GM19328 (cell line): ENCODE data around the gene ARFGEF3.

ENCODE experiments used
- ATAC-seq: cut with Tn5 transposase; IDR thresholded peaks from one replicate; pipeline ENCODE4 v1.9.1; 2021; ENCODE audit warnings: mild to moderate bottlenecking, moderate library complexity; ENCODE audit not compliant: unreplicated experiment

The ARFGEF3 gene

GRCh38 chr6:138162955-138163575 lies 1.3 kb downstream of the ARFGEF3 start:
- ATAC-seq = no peak

GRCh38 chr6:138175596-138175995 lies 13.9 kb downstream of the ARFGEF3 start:
- ATAC-seq = no peak

- ATAC-seq = no peak
Measured at GRCh38 chr6:138176652-138177232, 15.0 kb downstream of the ARFGEF3 start.

- no peak for ATAC-seq
Measured at GRCh38 chr6:138182939-138183789, 21.4 kb downstream of the ARFGEF3 start.

DNA sequence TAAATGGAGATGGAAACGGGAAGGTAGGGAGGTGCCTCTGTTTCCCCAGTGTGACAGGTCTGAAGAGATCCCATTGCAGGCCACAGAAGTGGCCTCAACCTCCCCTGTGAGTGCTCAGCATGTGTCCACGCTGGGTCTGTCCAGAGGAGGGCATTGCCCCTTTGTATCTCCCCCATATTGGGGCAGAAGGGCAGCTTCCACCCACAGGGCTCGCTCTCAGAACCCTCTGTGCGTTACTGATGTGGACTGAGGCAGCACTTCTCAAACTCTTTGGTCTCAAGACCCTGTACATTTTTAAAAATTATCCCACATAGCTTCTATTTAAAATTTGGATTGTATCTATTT lies 22.0 kb downstream of the ARFGEF3 start:
- ATAC-seq = no peak

DNA sequence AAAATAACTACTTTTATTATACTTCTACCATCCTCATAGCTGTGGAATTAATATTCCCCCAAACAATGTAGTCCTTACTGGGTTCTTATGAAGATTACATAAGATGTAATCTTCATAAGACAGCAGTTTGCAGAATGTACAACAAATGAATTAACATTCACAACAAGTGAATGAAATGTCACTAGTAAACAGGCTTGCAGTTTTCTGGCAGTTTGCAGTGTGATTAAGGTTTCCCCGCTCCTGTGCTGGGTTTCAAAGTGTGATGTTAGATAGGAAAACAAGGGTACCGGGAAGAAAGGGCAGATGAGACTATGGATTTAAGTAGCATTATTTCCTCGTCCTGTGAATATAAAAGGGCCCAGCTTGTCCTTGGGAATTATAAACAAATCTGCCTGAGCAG lies 22.5 kb downstream of the ARFGEF3 start:
- ATAC-seq = no peak

- ATAC-seq = no peak
Measured at GRCh38 chr6:138187156-138187555, 25.4 kb downstream of the ARFGEF3 start.

DNA sequence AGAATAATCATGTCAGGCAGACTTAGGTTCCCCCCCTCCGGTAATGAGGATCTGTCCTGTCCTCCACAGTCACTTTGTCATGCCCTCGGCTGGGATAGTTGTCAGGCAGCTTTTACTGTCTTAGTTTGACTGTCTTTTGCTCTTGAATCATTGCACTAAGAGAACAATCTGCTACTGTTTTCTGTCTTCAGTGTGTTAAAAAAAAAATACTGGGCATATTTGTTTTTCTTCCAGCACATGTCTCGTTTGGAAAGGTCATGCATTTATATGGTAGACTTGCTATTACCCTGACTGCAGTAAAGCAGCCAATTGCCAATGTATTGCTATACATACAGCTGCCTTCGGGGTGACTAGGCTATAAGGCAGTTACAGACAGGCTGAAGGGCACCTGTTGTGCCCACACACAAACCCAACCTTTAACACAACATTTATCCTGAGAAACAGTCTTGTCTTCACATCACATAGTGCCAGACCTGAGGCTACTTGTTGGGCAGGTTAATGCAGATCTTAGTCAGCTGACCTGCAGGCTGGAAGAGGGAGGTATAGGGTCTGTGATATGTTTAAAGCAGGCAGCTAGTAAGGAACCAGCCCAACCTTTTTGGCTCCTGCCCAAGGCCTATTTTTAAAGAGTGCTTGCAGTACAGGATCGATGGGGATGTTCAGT lies 26.7 kb downstream of the ARFGEF3 start:
- no peak for ATAC-seq

GRCh38 chr6:138194287-138194686 lies 32.5 kb downstream of the ARFGEF3 start:
- no peak for ATAC-seq

DNA sequence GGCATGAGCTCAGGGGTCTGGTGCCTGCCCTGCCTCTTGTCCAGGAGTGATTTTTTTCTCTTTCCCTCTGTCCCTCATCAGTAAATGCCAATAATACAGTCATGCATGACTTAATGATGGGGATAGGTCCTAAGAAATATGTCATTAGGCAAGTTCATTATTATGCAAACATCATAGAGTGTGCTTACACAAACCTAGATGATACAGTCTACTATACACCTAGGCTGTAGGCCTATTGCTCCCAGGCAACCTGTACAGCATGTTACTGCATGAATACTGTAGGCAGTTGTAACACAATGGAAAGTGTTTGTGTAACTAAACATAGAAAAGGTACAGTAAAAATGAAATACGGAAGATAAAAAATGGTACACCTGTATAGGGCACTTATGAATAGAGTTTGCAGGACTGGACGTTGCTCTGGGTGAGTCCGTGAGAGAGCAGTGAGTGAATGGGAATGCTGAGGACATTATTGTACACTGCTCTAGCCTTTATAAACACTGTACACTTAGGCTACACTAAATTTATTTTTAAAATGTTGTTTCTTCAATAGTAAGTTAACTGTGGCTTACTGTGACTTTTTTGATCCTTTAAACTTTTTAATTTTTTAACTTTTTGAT lies 34.5 kb downstream of the ARFGEF3 start:
- no peak for ATAC-seq

DNA sequence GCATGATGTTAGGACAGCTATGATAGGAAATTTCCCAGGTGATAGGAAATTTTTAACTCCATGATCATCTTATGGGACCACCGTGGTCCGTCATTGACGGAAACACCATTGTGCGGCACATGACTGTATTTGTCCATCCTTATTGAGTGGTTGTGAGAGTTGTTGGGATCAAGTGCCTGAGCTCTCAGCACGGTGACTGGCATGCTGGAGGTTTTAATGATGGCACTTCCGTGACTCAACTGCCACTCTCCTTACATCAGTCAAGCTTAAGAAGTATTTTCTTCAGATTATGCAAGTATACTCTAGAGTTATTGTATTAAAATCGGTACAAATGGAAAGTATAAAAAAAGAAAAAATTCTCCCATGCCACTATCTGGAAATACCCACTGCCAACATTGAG lies 35.8 kb downstream of the ARFGEF3 start:
- no peak for ATAC-seq

GRCh38 chr6:138198430-138199091 lies 36.8 kb downstream of the ARFGEF3 start:
- ATAC-seq = no peak

DNA sequence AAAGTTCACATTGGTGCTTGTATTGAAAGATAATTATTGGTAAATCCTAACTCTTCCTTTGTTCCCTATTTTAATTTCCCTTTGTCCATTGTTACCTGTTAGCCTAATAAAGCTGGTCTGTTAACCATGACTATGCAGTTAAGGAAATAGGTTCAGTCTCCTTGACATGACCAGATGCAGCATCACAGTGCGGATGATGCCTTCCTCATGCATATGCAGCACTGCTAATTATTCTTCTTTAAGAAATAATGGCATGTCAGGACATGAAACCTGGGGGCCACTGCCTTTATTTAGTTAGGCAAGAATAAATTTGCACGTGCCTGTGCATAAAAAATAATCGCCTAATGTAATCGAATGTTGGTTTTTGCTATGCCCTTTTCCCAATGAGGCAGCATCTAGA lies 40.1 kb downstream of the ARFGEF3 start:
- ATAC-seq = no peak

DNA sequence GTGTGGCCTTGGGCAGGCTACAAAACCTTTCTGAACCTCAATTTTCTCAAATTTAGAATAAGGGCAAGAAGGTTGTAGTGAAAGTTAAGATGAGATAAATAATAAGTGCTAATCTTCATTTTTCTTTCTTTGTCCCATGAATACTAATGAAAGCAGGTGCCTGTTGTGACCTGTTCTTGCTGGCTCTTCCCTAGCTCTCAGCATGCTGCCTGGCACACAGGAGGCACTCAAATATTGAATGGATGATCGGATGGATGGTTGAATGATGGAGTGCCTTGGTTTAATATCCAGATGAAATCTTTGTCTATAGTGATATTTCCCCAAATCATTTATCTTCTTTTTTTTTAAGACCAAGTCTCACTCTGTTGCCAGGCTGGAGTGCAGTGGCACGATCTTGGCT lies 41.6 kb downstream of the ARFGEF3 start:
- no peak for ATAC-seq

DNA sequence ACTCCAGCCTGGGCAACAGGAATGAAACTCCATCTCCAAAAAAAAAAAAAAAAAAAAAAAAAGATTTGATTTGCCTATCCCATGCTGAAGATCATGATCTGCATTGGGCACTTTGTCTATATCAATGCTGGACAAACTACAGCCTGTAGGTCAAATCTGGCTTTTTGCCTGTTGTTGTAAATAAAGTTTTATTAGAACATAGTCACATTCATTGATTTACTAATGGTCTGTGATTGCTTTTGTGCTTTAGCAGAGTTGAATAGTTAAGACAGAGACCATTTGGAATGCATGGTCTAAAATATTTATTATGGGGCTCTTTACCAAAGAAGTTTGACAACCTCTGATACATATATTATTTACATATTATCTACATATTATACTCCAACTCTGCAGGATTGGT lies 42.6 kb downstream of the ARFGEF3 start:
- ATAC-seq = no peak

DNA sequence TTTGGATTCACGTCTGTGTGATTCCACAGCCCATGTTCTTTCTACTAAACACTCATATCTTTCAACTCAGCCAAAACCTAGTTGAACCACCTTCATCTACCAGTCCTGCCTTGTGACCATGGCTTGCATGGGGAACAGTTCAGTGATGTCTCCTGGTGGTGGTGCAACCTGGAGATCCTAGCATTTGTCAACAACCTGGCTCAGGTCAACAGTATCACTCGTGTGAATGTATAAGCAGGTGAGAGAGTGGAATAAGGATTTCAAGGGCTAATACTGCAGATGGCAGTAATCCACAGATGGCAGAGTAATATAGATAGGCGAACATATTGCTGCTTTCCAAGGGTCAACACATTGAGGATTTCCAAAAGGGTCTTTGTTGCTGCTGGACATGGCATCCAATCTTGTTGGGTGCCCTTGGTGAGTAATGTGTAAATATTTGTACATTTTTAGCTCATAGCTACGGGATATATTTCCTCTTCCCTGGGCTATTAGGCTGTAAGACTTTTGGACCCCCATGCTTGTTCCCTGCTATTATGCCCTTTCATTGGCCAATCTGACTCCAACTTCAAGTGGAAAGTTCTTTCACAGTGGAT lies 43.1 kb downstream of the ARFGEF3 start:
- ATAC-seq = no peak

DNA sequence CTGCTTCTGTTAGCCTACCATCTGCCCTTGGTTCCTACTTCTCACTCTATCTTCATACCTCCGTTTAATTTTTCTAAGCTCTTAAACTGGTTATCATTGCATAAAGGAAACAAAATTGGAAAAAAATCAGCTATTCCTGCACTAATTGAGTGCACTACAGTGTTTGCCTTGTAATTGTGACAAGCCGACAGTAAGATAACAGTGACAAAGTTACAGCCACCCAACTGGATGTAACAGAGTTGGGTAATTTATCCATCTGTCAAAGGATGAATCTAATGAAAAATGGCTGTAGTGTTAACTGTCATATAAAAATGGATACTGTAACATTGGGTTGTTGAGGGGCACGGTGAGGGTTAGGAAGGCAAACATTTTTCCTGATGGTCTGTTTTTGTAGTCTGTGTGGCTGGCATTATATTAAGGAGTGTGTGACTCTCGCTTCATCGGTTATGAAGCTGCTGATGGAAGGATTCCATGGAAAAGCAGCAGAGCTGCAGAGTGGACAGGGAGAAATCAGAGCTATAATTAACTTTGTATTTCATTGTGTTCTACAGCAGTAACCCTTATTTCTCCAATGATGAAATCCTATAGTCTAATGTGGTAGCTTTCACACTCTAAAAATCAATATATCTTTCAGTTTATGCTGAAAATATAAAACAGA lies 43.8 kb downstream of the ARFGEF3 start:
- ATAC-seq = no peak

DNA sequence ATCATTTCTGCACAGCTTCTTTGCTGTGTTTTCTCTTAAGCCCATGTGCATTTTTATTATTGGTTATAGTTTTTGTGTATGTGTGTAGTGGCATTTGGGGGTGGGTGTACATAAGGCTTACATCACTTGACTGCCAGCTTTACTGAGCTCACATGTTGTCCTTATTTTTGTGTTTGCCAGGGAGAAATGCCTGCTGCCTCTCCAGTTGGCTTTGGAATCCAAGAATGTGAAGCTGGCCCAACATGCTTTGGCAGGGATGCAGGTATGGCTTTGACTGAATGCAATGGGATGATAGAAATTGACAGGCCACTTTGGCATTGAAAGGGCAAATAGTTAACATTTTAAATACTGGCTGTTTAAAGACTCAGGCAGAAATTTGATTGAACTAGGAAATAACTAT lies 45.1 kb downstream of the ARFGEF3 start:
- ATAC-seq = no peak

DNA sequence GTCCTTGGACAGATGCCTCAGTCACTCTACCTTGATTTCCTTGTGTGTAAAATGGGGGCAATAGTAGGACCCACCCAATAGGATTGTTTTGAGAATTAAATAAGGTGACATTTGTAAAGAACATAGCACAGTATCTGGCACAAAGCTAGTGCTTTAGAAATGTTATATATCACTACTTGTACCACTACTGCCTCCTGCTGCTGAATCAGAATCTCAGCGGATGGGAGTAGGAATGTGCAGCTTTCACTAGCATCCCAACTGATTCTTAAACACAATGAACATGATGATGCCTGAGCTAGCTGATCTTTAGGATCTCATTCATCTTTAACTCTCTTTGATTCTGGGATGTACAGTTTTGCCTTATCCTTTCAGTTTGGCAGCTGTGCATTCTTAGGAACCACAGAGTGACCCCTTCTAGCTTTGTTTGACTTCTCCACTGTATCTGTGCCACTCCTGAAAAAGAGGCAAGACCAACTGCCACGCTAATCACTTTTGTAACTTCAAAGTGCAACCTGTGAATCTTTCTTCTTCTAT lies 49.4 kb downstream of the ARFGEF3 start:
- no peak for ATAC-seq

DNA sequence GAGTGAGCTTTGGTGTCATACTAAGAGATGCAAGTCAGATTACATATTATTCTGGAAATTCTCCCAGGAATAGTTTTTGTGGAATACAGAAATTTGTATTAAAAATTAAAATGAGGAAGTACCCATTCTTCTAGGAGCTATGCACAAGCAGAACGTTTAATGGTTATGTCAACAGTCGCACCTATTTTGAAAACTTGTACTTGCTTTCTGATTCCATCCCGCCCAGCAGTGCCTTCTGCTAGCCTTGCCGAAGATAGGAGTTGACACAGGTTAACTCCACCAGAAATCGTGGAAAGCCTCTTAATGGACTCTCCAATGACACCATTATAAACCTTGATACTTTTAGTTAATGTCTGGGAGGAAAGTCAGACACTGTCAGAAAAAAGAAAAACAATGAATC lies 49.9 kb downstream of the ARFGEF3 start:
- no peak for ATAC-seq
